ENCODE results near the gene ARFGAP2.
"Not testable (repeated sequence)": the region's sequence is repeated elsewhere in the genome, so short reads cannot be mapped to it uniquely, and the experiment has no call there.

The ARFGAP2 gene

GRCh38 chr11:47131136-47131535, 45.5 kb downstream of the ARFGAP2 start:
- in situ Hi-C loops (cut with MboI; ENCODE audit: low pct_unique_long_range_greater_than_20kb, low sequenced_read_pairs): no loop called here
- DNase-seq: no peak

- DNase-seq: no peak
- in situ Hi-C loops (cut with MboI; ENCODE audit: low pct_unique_long_range_greater_than_20kb, low sequenced_read_pairs): no loop called here
Measured at GRCh38 chr11:47130543-47130942, 46.1 kb downstream of the ARFGAP2 start.

GRCh38 chr11:47127213-47127612, 49.5 kb downstream of the ARFGAP2 start:
- in situ Hi-C loops (cut with MboI; ENCODE audit: low pct_unique_long_range_greater_than_20kb, low sequenced_read_pairs): no loop called here
- DNase-seq: no peak

- no peak for DNase-seq
- in situ Hi-C loops (cut with MboI; ENCODE audit: low pct_unique_long_range_greater_than_20kb, low sequenced_read_pairs): no loop called here
Measured at GRCh38 chr11:47125083-47125482, 51.6 kb downstream of the ARFGAP2 start.

- in situ Hi-C loops (cut with MboI; ENCODE audit: low pct_unique_long_range_greater_than_20kb, low sequenced_read_pairs): no loop called here
Measured at GRCh38 chr11:47124675-47125074, 52.0 kb downstream of the ARFGAP2 start.

GRCh38 chr11:47123094-47123493, 53.6 kb downstream of the ARFGAP2 start:
- DNase-seq: no peak
- in situ Hi-C loops (cut with MboI; ENCODE audit: low pct_unique_long_range_greater_than_20kb, low sequenced_read_pairs): no loop called here

More at GRCh38 chr11:47124675-47125074, 52.0 kb downstream of the ARFGAP2 start:
- no peak for DNase-seq

GRCh38 chr11:47121731-47122130, 54.9 kb downstream of the ARFGAP2 start:
- DNase-seq: no peak
- in situ Hi-C loops (cut with MboI; ENCODE audit: low pct_unique_long_range_greater_than_20kb, low sequenced_read_pairs): no loop called here

- in situ Hi-C loops (cut with MboI; ENCODE audit: low pct_unique_long_range_greater_than_20kb, low sequenced_read_pairs): no loop called here
- DNase-seq: no peak
Measured at GRCh38 chr11:47121056-47121455, 55.6 kb downstream of the ARFGAP2 start.

GRCh38 chr11:47118958-47119688, 57.6 kb downstream of the ARFGAP2 start:
- in situ Hi-C loops (cut with MboI; ENCODE audit: low pct_unique_long_range_greater_than_20kb, low sequenced_read_pairs); DNase-seq: not testable (repeated sequence)
